SKM-1 (cell line): ENCODE measurements around the gene R3HCC1L.
"Not testable (repeated sequence)": the region's sequence is repeated elsewhere in the genome, so short reads cannot be mapped to it uniquely, and the experiment has no call there.

ENCODE experiments used
- DNase-seq: peaks from one replicate; lab custom pipeline; 2025; ENCODE audit not compliant: unreplicated experiment; lab: John Stamatoyannopoulos, UW

R3HCC1L gene

GRCh38 chr10:98170249-98171117, 36.0 kb downstream of the R3HCC1L start:
- DNase-seq: peak; percentile 25

GRCh38 chr10:98172073-98172472, 37.6 kb downstream of the R3HCC1L start:
- no peak for DNase-seq

- no peak for DNase-seq
Measured at GRCh38 chr10:98172495-98172894, 38.0 kb downstream of the R3HCC1L start.

GRCh38 chr10:98173260-98173659, 38.8 kb downstream of the R3HCC1L start:
- no peak for DNase-seq

GRCh38 chr10:98182351-98182915, 48.0 kb downstream of the R3HCC1L start:
- not testable (repeated sequence) for DNase-seq

- DNase-seq: no peak
Measured at GRCh38 chr10:98186681-98187080, 52.2 kb downstream of the R3HCC1L start.

GRCh38 chr10:98190773-98191172, 56.3 kb downstream of the R3HCC1L start:
- not testable (repeated sequence) for DNase-seq

GRCh38 chr10:98193037-98193436, 58.6 kb downstream of the R3HCC1L start:
- no peak for DNase-seq

- DNase-seq: no peak
Measured at GRCh38 chr10:98194633-98195032, 60.2 kb downstream of the R3HCC1L start.

GRCh38 chr10:98195120-98195519, 60.7 kb downstream of the R3HCC1L start:
- no peak for DNase-seq

GRCh38 chr10:98196985-98197384, 62.5 kb downstream of the R3HCC1L start:
- DNase-seq: no peak

GRCh38 chr10:98201760-98202159, 67.3 kb downstream of the R3HCC1L start:
- DNase-seq: no peak

GRCh38 chr10:98202378-98202777, 67.9 kb downstream of the R3HCC1L start:
- DNase-seq: no peak

GRCh38 chr10:98205351-98205750, 70.9 kb downstream of the R3HCC1L start:
- no peak for DNase-seq

- no peak for DNase-seq
Measured at GRCh38 chr10:98208925-98209324, 74.5 kb downstream of the R3HCC1L start.

- no peak for DNase-seq
Measured at GRCh38 chr10:98209441-98209840, 75.0 kb downstream of the R3HCC1L start.

GRCh38 chr10:98212196-98212595, 77.7 kb downstream of the R3HCC1L start:
- DNase-seq: no peak

- DNase-seq: no peak
Measured at GRCh38 chr10:98213740-98214139, 79.3 kb downstream of the R3HCC1L start.

- no peak for DNase-seq
Measured at GRCh38 chr10:98215373-98215772, 80.9 kb downstream of the R3HCC1L start.

- no peak for DNase-seq
Measured at GRCh38 chr10:98217801-98218200, 83.3 kb downstream of the R3HCC1L start.

- DNase-seq: no peak
Measured at GRCh38 chr10:98223874-98224273, 89.4 kb downstream of the R3HCC1L start.

GRCh38 chr10:98224509-98224908, 90.1 kb downstream of the R3HCC1L start:
- no peak for DNase-seq

GRCh38 chr10:98224996-98225395, 90.5 kb downstream of the R3HCC1L start:
- DNase-seq: no peak
